Neural cell (in vitro differentiated cells): Measurements from ENCODE around the gene TOPORS. TPM values are rescaled to one million over a fixed set of nuclear protein-coding genes. Genes with fewer than 3 reads are reported as not detected.

Source experiments
- H2AFZ ChIP-seq: fragments of 200-600, 300-800 bp; sonication (generic), shearing (Covaris generic); 2 replicates; pipeline ENCODE4 v1.6.0; 2014; ENCODE audit warnings: low read depth, mild to moderate bottlenecking, antibody characterized with exemption, low read length, moderate library complexity
- H3F3A ChIP-seq: fragments of 200-600 bp; shearing (Covaris generic); 2 replicates; pipeline ENCODE4 v1.6.1; 2016; ENCODE audit warnings: mild to moderate bottlenecking, moderate library complexity, mixed read lengths, antibody characterized with exemption, low read length; ENCODE audit not compliant: insufficient read depth, poor library complexity, severe bottlenecking
- H3K27ac ChIP-seq: fragments of 200-600, 300-800 bp; sonication (generic), shearing (Covaris generic); 2 replicates; pipeline ENCODE4 v1.5.1; 2014; ENCODE audit warnings: mild to moderate bottlenecking, low read length, moderate library complexity
- H3K27me3 ChIP-seq: fragments of 300-800, 200-600 bp; sonication (generic), shearing (Covaris generic); 2 replicates; pipeline ENCODE4 v1.6.0; 2014; ENCODE audit warnings: mild to moderate bottlenecking, low read depth, low read length, moderate library complexity; ENCODE audit not compliant: insufficient read depth
- H3K36me3 ChIP-seq: fragments of 300-800, 200-600 bp; sonication (generic), shearing (Covaris generic); 2 replicates; pipeline ENCODE4 v1.5.1; 2014; ENCODE audit warnings: mild to moderate bottlenecking, antibody characterized with exemption, low read length, moderate library complexity; ENCODE audit not compliant: insufficient read depth
- H3K4me2 ChIP-seq: fragments of 300-800, 200-600 bp; sonication (generic), shearing (Covaris generic); 2 replicates; pipeline ENCODE4 v1.6.0; 2014; ENCODE audit warnings: mild to moderate bottlenecking, low read length
- H3K4me3 ChIP-seq: fragments of 300-800, 200-600 bp; sonication (generic), shearing (Covaris generic); 2 replicates; pipeline ENCODE4 v1.5.1; 2014; ENCODE audit warnings: mild to moderate bottlenecking, low read length, moderate library complexity
- H3K79me2 ChIP-seq: fragments of 200-600 bp; shearing (Covaris generic); replicated peaks from 2 replicates; pipeline ENCODE4 v1.6.0; 2014; ENCODE audit warnings: mild to moderate bottlenecking, low read length, moderate library complexity; ENCODE audit not compliant: insufficient read depth
- H3K9ac ChIP-seq: fragments of 300-800, 200-600 bp; sonication (generic), shearing (Covaris generic); 2 replicates; pipeline ENCODE4 v1.6.1; 2016; ENCODE audit warnings: mild to moderate bottlenecking, low read length, mixed read lengths
- H3K9me2 ChIP-seq: fragments of 200-600 bp; shearing (Covaris generic); 2 replicates; pipeline ENCODE4 v1.6.1; 2016; ENCODE audit warnings: mild to moderate bottlenecking, low read length, mixed read lengths; ENCODE audit not compliant: insufficient read depth
- H3K9me3 ChIP-seq: fragments of 200-600, 300-800 bp; sonication (generic), shearing (Covaris generic); 2 replicates; pipeline ENCODE4 v1.6.1; 2016; ENCODE audit warnings: mild to moderate bottlenecking, mixed run types, low read length, moderate library complexity, mixed read lengths
- H4K20me1 ChIP-seq: fragments of 200-600 bp; shearing (Covaris generic); 2 replicates; pipeline ENCODE4 v1.6.1; 2016; ENCODE audit warnings: mild to moderate bottlenecking, mixed run types; ENCODE audit not compliant: insufficient read depth
- EP300 ChIP-seq: fragments of 450-650 bp; conservative IDR thresholded peaks from 2 replicates; pipeline ENCODE4 v1.6.1; 2014; ENCODE audit warnings: antibody characterized with exemption, mild to moderate bottlenecking, moderate library complexity; ENCODE audit not compliant: poor library complexity, severe bottlenecking
- MXI1 ChIP-seq: fragments of 450-650 bp; conservative IDR thresholded peaks from 2 replicates; pipeline ENCODE4 v1.6.1; 2014; ENCODE audit warnings: antibody characterized with exemption, mild to moderate bottlenecking; ENCODE audit not compliant: poor library complexity, severe bottlenecking
- SMC3 ChIP-seq: fragments of 450-650 bp; conservative IDR thresholded peaks from 2 replicates; pipeline ENCODE4 v1.6.1; 2014; ENCODE audit warnings: antibody characterized with exemption, mild to moderate bottlenecking, moderate library complexity; ENCODE audit not compliant: poor library complexity
- polyA plus RNA-seq: library from polyadenylated mRNA; depleted of rRNA; stranded (reverse); fragments of >200 nt; gene quantifications from 2 replicates; pipeline ENCODE4 v1.2.3, GENCODE V29; 2014
- TF ChIP-seq, protein P1 (sequence below): IDR thresholded peaks from 2 replicates; pipeline ENCODE4 v1.6.1; 2012; ENCODE audit warnings: borderline replicate concordance

The TOPORS gene
- polyA plus RNA-seq, 1 donor from 2014 or later, result 18.0 TPM

DNA sequence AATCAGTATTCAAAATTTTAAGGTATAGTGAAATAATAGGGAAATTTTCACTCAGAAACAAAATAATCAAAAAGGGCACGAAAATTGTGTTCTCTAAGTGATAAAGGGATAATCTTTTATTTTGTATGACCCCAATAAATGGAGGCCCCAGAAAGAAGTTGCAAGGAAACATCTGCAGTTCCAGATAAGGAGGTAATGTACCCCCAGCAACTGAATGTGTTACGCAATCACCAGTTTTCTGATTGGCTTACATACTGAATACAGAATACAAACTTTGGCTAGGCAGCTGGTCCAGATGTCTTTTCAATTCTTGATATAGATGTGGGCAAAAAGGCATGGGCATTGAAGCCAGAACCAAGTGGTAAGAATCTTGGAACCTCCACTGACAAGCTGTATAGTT is 1.7 kb upstream of the TOPORS start:
- no peak overlapping the region for H3K4me3 ChIP-seq
- H3K4me2 ChIP-seq, result no peak overlapping the region
- no peak overlapping the region for H2AFZ ChIP-seq
- no peaks in the 10 kb centered on the region for H3K36me3 ChIP-seq
- H3K27me3 ChIP-seq, result no peaks in the 10 kb centered on the region
- no peak overlapping the region for H3K27ac ChIP-seq
- H3K9ac ChIP-seq, result no peak overlapping the region
- peaks cover 14% of the 10 kb centered on the region for H3K79me2 ChIP-seq
- no peaks in the 10 kb centered on the region for H4K20me1 ChIP-seq
- no peaks in the 10 kb centered on the region for H3K9me3 ChIP-seq
- H3K9me2 ChIP-seq, result no peaks in the 10 kb centered on the region
- no peak for TF ChIP-seq EP300
- no peak for TF ChIP-seq MXI1
- TF ChIP-seq, protein P1, sequence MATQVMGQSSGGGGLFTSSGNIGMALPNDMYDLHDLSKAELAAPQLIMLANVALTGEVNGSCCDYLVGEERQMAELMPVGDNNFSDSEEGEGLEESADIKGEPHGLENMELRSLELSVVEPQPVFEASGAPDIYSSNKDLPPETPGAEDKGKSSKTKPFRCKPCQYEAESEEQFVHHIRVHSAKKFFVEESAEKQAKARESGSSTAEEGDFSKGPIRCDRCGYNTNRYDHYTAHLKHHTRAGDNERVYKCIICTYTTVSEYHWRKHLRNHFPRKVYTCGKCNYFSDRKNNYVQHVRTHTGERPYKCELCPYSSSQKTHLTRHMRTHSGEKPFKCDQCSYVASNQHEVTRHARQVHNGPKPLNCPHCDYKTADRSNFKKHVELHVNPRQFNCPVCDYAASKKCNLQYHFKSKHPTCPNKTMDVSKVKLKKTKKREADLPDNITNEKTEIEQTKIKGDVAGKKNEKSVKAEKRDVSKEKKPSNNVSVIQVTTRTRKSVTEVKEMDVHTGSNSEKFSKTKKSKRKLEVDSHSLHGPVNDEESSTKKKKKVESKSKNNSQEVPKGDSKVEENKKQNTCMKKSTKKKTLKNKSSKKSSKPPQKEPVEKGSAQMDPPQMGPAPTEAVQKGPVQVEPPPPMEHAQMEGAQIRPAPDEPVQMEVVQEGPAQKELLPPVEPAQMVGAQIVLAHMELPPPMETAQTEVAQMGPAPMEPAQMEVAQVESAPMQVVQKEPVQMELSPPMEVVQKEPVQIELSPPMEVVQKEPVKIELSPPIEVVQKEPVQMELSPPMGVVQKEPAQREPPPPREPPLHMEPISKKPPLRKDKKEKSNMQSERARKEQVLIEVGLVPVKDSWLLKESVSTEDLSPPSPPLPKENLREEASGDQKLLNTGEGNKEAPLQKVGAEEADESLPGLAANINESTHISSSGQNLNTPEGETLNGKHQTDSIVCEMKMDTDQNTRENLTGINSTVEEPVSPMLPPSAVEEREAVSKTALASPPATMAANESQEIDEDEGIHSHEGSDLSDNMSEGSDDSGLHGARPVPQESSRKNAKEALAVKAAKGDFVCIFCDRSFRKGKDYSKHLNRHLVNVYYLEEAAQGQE, result no peak
- TF ChIP-seq SMC3, result no peak
- H3F3A ChIP-seq, result no peaks in the 10 kb centered on the region

DNA sequence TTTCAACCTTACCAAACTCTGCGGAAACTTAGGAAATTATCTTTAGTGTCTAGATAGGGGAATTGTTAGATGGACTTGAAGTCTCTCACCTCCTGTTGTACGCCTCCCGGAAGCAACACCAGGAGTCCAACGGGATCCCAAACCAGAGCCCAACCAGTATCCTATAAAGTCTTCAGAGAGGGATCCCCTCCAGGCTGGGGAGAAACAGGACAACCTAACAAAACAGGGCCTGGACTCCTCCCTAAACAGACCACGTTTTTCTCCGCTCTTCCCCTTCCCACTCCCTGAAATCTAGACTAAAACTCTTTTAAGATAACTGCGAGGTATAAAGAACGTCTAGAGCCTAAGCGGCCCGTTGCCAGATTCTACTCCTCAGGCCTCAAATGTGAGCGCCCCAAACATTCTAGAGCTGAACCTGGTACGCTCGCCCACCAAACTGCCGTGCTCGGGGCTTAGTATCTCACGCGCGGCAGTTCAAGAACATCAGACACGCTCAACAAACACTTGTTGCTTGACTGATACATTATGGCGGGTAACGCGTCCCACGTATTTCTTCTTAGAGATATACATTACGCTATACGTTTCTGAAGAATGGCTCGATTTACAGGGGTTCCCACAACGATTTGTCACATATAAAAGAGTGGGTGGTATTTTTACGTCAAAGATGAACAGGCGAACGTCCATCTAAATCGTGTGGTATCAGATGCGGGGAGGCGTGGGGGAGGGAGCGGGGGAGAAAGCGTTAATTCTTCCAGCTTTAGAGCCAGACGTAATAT is 922 bp downstream of the TOPORS start:
- no peaks in the 10 kb centered on the region for H4K20me1 ChIP-seq
- no peaks in the 10 kb centered on the region for H3K9me2 ChIP-seq
- peak overlapping the region; percentile 96 for H3K4me3 ChIP-seq
- H3K9ac ChIP-seq, result peak overlapping the region; percentile 85
- H3K4me2 ChIP-seq, result peak overlapping the region; percentile 95
- no peaks in the 10 kb centered on the region for H3K36me3 ChIP-seq
- no peaks in the 10 kb centered on the region for H3K9me3 ChIP-seq
- peak overlapping the region; percentile 92 for H3K27ac ChIP-seq
- TF ChIP-seq, protein P1, result no peak
- peak; percentile 58 for TF ChIP-seq MXI1
- TF ChIP-seq SMC3, result no peak
- no peaks in the 10 kb centered on the region for H3F3A ChIP-seq
- peaks cover 39% of the 10 kb centered on the region for H3K79me2 ChIP-seq
- no peaks in the 10 kb centered on the region for H3K27me3 ChIP-seq
- peak overlapping the region; percentile 53 for H2AFZ ChIP-seq
